Trophoblast cell (in vitro differentiated cells and primary cell): Measurements from ENCODE around the gene ACLY.
"Not testable (repeated sequence)": the region's sequence is repeated elsewhere in the genome, so short reads cannot be mapped to it uniquely, and the experiment has no call there.

ENCODE experiments used
- DNase-seq, 2 donors: peaks; one replicate each; pipeline ENCODE4 v3.0.0-alpha.2; 2016
- H2AFZ ChIP-seq: 2 replicates; pipeline ENCODE4 v1.6.1; 2013; ENCODE audit warnings: low read length, moderate library complexity, mild to moderate bottlenecking; ENCODE audit not compliant: insufficient read depth, poor library complexity
- H2AK5ac ChIP-seq: 2 replicates; pipeline ENCODE4 v1.6.1; 2013; ENCODE audit warnings: mild to moderate bottlenecking, low read length
- H2BK120ac ChIP-seq: 2 replicates; pipeline ENCODE4 v1.6.1; 2013; ENCODE audit warnings: low read length, mild to moderate bottlenecking, moderate library complexity; ENCODE audit not compliant: insufficient read depth, poor library complexity
- H2BK12ac ChIP-seq: 2 replicates; pipeline ENCODE4 v1.6.1; 2013; ENCODE audit warnings: mild to moderate bottlenecking, low read length, moderate library complexity
- H2BK5ac ChIP-seq: 2 replicates; pipeline ENCODE4 v1.6.1; 2013; ENCODE audit warnings: low read length, low read depth, moderate library complexity, mild to moderate bottlenecking; ENCODE audit not compliant: poor library complexity
- H3K14ac ChIP-seq: 2 replicates; pipeline ENCODE4 v1.6.1; 2013; ENCODE audit warnings: mild to moderate bottlenecking, low read length
- H3K18ac ChIP-seq: 2 replicates; pipeline ENCODE4 v1.6.1; 2013; ENCODE audit warnings: mild to moderate bottlenecking, low read length
- H3K23ac ChIP-seq: 2 replicates; pipeline ENCODE4 v1.6.1; 2013; ENCODE audit warnings: low read length
- H3K27ac ChIP-seq: 2 replicates; pipeline ENCODE4 v1.5.1; 2013; ENCODE audit warnings: low read depth, mild to moderate bottlenecking, inconsistent platforms, low read length, moderate library complexity
- H3K27me3 ChIP-seq: 2 replicates; pipeline ENCODE4 v1.6.1; 2013; ENCODE audit warnings: inconsistent platforms, mild to moderate bottlenecking, low read length, moderate library complexity; ENCODE audit not compliant: insufficient read depth
- H3K36me3 ChIP-seq, 2 experiments: 1 replicate in 1 of 2; 2 replicates in 1 of 2; pipeline ENCODE4 v1.6.1; 2013; ENCODE audit warnings: low read length in 2 of 2, mild to moderate bottlenecking in 2 of 2, moderate library complexity in 1 of 2; ENCODE audit not compliant: insufficient read depth in 2 of 2, control insufficient read depth in 1 of 2
- H3K4ac ChIP-seq: 2 replicates; pipeline ENCODE4 v1.6.1; 2013; ENCODE audit warnings: low read depth, mild to moderate bottlenecking, low read length, moderate library complexity
- H3K4me1 ChIP-seq, 2 experiments: 1 replicate in 1 of 2; 2 replicates in 1 of 2; pipeline ENCODE4 v1.6.1; 2013; ENCODE audit warnings: low read length in 2 of 2, mild to moderate bottlenecking in 2 of 2, moderate library complexity in 1 of 2; ENCODE audit not compliant: insufficient read depth in 2 of 2, control insufficient read depth in 1 of 2
- H3K4me2 ChIP-seq: 2 replicates; pipeline ENCODE4 v1.6.1; 2013; ENCODE audit warnings: inconsistent platforms, mild to moderate bottlenecking, low read length, moderate library complexity
- H3K4me3 ChIP-seq: 2 replicates; pipeline ENCODE4 v1.5.1; 2013; ENCODE audit warnings: mild to moderate bottlenecking, low read depth, low read length, inconsistent platforms
- H3K79me1 ChIP-seq: one replicate; pipeline ENCODE4 v1.6.1; 2013; ENCODE audit warnings: low read length
- H3K79me2 ChIP-seq: 2 replicates; pipeline ENCODE4 v1.6.1; 2013; ENCODE audit warnings: low read length, mild to moderate bottlenecking; ENCODE audit not compliant: control insufficient read depth, insufficient read depth, poor library complexity
- H3K9ac ChIP-seq: 2 replicates; pipeline ENCODE4 v1.6.1; 2013; ENCODE audit warnings: mild to moderate bottlenecking, low read length
- H3K9me3 ChIP-seq: 2 replicates; pipeline ENCODE4 v1.6.1; 2013; ENCODE audit warnings: low read depth, mild to moderate bottlenecking, control low read depth, inconsistent platforms, low read length; ENCODE audit not compliant: insufficient read depth
- H4K12ac ChIP-seq: 2 replicates; pipeline ENCODE4 v1.6.1; 2013; ENCODE audit warnings: low read depth, mild to moderate bottlenecking, low read length, moderate library complexity
- H4K8ac ChIP-seq: 2 replicates; pipeline ENCODE4 v1.6.1; 2013; ENCODE audit warnings: low read depth, mild to moderate bottlenecking, low read length, moderate library complexity
- H4K91ac ChIP-seq: one replicate; pipeline ENCODE4 v1.6.1; 2013; ENCODE audit warnings: low read depth, mild to moderate bottlenecking, low read length, moderate library complexity
- WGBS: extraction: QIAGEN DNeasy Blood & Tissue Kit; methylation state at CpG from one replicate; pipeline ENCODE4 v1.1.7; 2013; ENCODE audit warnings: missing lambda C conversion rate; ENCODE audit not compliant: insufficient read length, insufficient coverage; ENCODE audit errors: extremely low coverage; 5-methylcytosine and 5-hydroxymethylcytosine counted together

Gene ACLY

GRCh38 chr17:41835800-41836549, 82.8 kb downstream of the ACLY start, which contains the start of gene NT5C3B:
Gene NT5C3B, minus strand, starts transcription at chr17:41836232. Its CDS starts 39 bp downstream, at chr17:41836193.
- H3K18ac ChIP-seq: peak within 1 kb of the TSS; percentile 91
- H4K12ac ChIP-seq: peak within 1 kb of the TSS; percentile 91
- peak within 1 kb of the TSS; percentile 50 for H4K91ac ChIP-seq
- H3K79me1 ChIP-seq: peaks cover 5% of the 10 kb centered on the region
- H3K23ac ChIP-seq: no peak within 1 kb of the TSS
- H2AFZ ChIP-seq: peak within 1 kb of the TSS; percentile 83
- H3K4me1 ChIP-seq: peaks cover 4 to 5% of the 10 kb centered on the region in 2 experiments
- peak within 1 kb of the TSS; percentile 55 for H2BK5ac ChIP-seq
- WGBS: no CpG with 5 or more reads among the region's 72 CpGs
- H3K9ac ChIP-seq: peak within 1 kb of the TSS; percentile 79
- H2BK120ac ChIP-seq: peak within 1 kb of the TSS; percentile 83
- H4K8ac ChIP-seq: peak within 1 kb of the TSS; percentile 80
- peaks cover 4% of the 10 kb centered on the region for H3K79me2 ChIP-seq
- H3K27ac ChIP-seq: no peak within 1 kb of the TSS
- H3K27me3 ChIP-seq: no peaks in the 10 kb centered on the region
- peak; percentile 35 to 65 for DNase-seq
- peak within 1 kb of the TSS; percentile 7 for H2AK5ac ChIP-seq
- peak within 1 kb of the TSS; percentile 18 for H3K4ac ChIP-seq
- H2BK12ac ChIP-seq: peak within 1 kb of the TSS; percentile 74
- H3K36me3 ChIP-seq: peaks cover 6 to 11% of the 10 kb centered on the region in 2 experiments
- peak within 1 kb of the TSS; percentile 91 for H3K4me2 ChIP-seq
- H3K14ac ChIP-seq: peak within 1 kb of the TSS; percentile 94
- peaks cover 2% of the 10 kb centered on the region for H3K9me3 ChIP-seq
- peak within 1 kb of the TSS; percentile 83 for H3K4me3 ChIP-seq

- Histone ChIP-seq H3K9me3 (peaks cover 2% of the 10 kb centered on the region), H3K27ac (no peak overlapping the region), H3K36me3 (peaks cover 6 to 11% of the 10 kb centered on the region in 2 experiments), H3K79me2 (peaks cover 4% of the 10 kb centered on the region), H3K4me1 (peaks cover 4 to 5% of the 10 kb centered on the region in 2 experiments), H3K79me1 (peaks cover 5% of the 10 kb centered on the region), H3K23ac (no peak overlapping the region), H3K14ac (peak overlapping the region; percentile 94), H3K18ac (peak overlapping the region; percentile 91), H2AFZ (peak overlapping the region; percentile 41), H3K4me3 (peak overlapping the region; percentile 83), H2AK5ac (peak overlapping the region; percentile 7), H3K27me3 (no peaks in the 10 kb centered on the region), H3K4ac (peak overlapping the region; percentile 18), H2BK12ac (no peak overlapping the region), H4K91ac (peak overlapping the region; percentile 50), H3K4me2 (peak overlapping the region; percentile 91), H4K8ac (peak overlapping the region; percentile 75), H2BK5ac (no peak overlapping the region), H4K12ac (peak overlapping the region; percentile 91), H3K9ac (no peak overlapping the region), H2BK120ac (peak overlapping the region; percentile 83)
- DNase-seq: no peak
- WGBS: no CpG with 5 or more reads among the region's 13 CpGs
These were observed 83.4 kb downstream of the ACLY start for GRCh38 chr17:41835214-41835799.

- H3K27ac ChIP-seq, H2AK5ac ChIP-seq, H3K23ac ChIP-seq, H3K18ac ChIP-seq, H3K14ac ChIP-seq, H2BK120ac ChIP-seq, H3K4me3 ChIP-seq, H4K12ac ChIP-seq, H4K91ac ChIP-seq, DNase-seq, H2BK12ac ChIP-seq, H3K9me3 ChIP-seq, H3K79me2 ChIP-seq, H3K9ac ChIP-seq, H3K4ac ChIP-seq, H2BK5ac ChIP-seq, H3K79me1 ChIP-seq, H3K4me2 ChIP-seq, H3K4me1 ChIP-seq, H4K8ac ChIP-seq, H2AFZ ChIP-seq, H3K27me3 ChIP-seq: not testable (repeated sequence)
- no CpG with 5 or more reads among the region's 10 CpGs for WGBS
- H3K36me3 ChIP-seq: peaks cover 19 to 41% of the 10 kb centered on the region in 2 experiments
These were observed 88.8 kb downstream of the ACLY start for GRCh38 chr17:41829961-41830360.

- H3K27ac ChIP-seq: no peak overlapping the region
- WGBS: no CpG with 5 or more reads among the region's 19 CpGs
- no peak overlapping the region for H3K4me2 ChIP-seq
- no peak overlapping the region for H2BK12ac ChIP-seq
- no peak for DNase-seq
- no peak overlapping the region for H4K12ac ChIP-seq
- no peak overlapping the region for H3K14ac ChIP-seq
- no peak overlapping the region for H2AK5ac ChIP-seq
- peaks cover 5% of the 10 kb centered on the region for H3K9me3 ChIP-seq
- no peaks in the 10 kb centered on the region for H3K27me3 ChIP-seq
- no peak overlapping the region for H4K8ac ChIP-seq
- no peak overlapping the region for H2AFZ ChIP-seq
- no peaks in the 10 kb centered on the region for H3K79me2 ChIP-seq
- no peak overlapping the region for H3K18ac ChIP-seq
- H3K4me1 ChIP-seq: no peaks in the 10 kb centered on the region
- H3K36me3 ChIP-seq: peaks cover 36 to 51% of the 10 kb centered on the region in 2 experiments
- no peak overlapping the region for H3K4me3 ChIP-seq
- no peak overlapping the region for H4K91ac ChIP-seq
- no peak overlapping the region for H3K4ac ChIP-seq
- no peak overlapping the region for H3K23ac ChIP-seq
- H2BK120ac ChIP-seq: no peak overlapping the region
- no peak overlapping the region for H3K9ac ChIP-seq
- no peaks in the 10 kb centered on the region for H3K79me1 ChIP-seq
- no peak overlapping the region for H2BK5ac ChIP-seq
These were observed 93.4 kb downstream of the ACLY start for GRCh38 chr17:41825175-41825845.
